Adipocyte (in vitro differentiated cells): ENCODE measurements around the gene RERE.

Experiments used
- DNase-seq: peaks from one replicate; pipeline ENCODE4 v3.0.0-alpha.2; 2015; ENCODE audit warnings: low read depth
- H3K27me3 ChIP-seq: replicated peaks from 2 replicates; pipeline ENCODE4 v1.7.0; 2013; ENCODE audit warnings: mild to moderate bottlenecking, low read length, moderate library complexity; ENCODE audit not compliant: control insufficient read depth, insufficient read depth
- H3K36me3 ChIP-seq: 2 replicates; pipeline ENCODE4 v1.7.0; 2013; ENCODE audit warnings: low read length, mild to moderate bottlenecking, moderate library complexity; ENCODE audit not compliant: control insufficient read depth, insufficient read depth, severe bottlenecking
- H3K4me1 ChIP-seq: 2 replicates; pipeline ENCODE4 v1.7.0; 2013; ENCODE audit warnings: mild to moderate bottlenecking, low read length, moderate library complexity; ENCODE audit not compliant: control insufficient read depth, insufficient read depth
- H3K4me3 ChIP-seq: 2 replicates; pipeline ENCODE4 v1.7.0; 2013; ENCODE audit warnings: mild to moderate bottlenecking, low read length, moderate library complexity
- H3K9ac ChIP-seq: 2 replicates; pipeline ENCODE4 v1.7.0; 2013; ENCODE audit warnings: mild to moderate bottlenecking, low read length, moderate library complexity
- H3K9me3 ChIP-seq: 2 replicates; pipeline ENCODE4 v1.7.0; 2013; ENCODE audit warnings: mild to moderate bottlenecking, low read length, moderate library complexity; ENCODE audit not compliant: control insufficient read depth

Gene RERE

DNA sequence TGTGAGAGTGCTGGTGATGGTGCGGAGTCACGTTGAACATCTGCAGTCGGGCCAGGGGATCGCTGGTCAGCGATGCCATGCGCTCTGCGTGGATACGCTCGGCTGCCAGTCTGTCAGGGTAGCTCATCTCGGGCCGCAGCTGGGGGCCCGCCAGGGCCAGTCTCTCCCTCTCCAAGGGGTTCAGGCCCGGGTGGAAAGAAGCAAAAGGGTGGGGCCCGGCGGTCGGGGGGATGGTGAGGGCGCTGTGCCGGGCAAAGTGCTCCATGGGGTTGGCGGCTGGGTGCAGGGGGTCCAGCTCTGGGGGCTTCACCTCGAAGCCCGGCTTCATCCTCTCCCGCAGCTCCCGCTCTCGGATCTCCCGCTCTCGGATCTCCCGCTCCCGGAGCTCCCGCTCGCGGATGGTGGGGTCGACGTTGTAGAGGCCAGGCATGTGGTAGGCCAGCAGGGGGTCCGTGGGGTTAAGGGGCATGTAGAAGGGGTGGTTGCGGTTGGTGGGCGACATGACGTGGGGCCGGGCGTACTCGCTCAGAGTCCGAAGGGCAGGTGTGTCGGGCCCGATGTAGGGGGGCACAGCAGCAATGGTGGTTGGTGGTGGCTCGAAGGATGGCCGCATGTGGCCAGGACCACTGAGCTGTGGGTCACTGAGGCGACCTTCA lies 459.1 kb downstream of the RERE start:
- DNase-seq = no peak
- Histone ChIP-seq H3K4me3 (no peak overlapping the region), H3K27me3 (no peaks in the 10 kb centered on the region), H3K4me1 (peaks cover 18% of the 10 kb centered on the region), H3K9ac (no peak overlapping the region), H3K9me3 (no peaks in the 10 kb centered on the region), H3K36me3 (peaks cover 98% of the 10 kb centered on the region)

- Histone ChIP-seq H3K27me3 (no peaks in the 10 kb centered on the region), H3K9ac (no peak overlapping the region), H3K9me3 (no peaks in the 10 kb centered on the region), H3K4me1 (peaks cover 18% of the 10 kb centered on the region), H3K36me3 (peaks cover 98% of the 10 kb centered on the region), H3K4me3 (no peak overlapping the region)
- DNase-seq = no peak
Measured at GRCh38 chr1:8357329-8358101, 459.9 kb downstream of the RERE start.

DNA sequence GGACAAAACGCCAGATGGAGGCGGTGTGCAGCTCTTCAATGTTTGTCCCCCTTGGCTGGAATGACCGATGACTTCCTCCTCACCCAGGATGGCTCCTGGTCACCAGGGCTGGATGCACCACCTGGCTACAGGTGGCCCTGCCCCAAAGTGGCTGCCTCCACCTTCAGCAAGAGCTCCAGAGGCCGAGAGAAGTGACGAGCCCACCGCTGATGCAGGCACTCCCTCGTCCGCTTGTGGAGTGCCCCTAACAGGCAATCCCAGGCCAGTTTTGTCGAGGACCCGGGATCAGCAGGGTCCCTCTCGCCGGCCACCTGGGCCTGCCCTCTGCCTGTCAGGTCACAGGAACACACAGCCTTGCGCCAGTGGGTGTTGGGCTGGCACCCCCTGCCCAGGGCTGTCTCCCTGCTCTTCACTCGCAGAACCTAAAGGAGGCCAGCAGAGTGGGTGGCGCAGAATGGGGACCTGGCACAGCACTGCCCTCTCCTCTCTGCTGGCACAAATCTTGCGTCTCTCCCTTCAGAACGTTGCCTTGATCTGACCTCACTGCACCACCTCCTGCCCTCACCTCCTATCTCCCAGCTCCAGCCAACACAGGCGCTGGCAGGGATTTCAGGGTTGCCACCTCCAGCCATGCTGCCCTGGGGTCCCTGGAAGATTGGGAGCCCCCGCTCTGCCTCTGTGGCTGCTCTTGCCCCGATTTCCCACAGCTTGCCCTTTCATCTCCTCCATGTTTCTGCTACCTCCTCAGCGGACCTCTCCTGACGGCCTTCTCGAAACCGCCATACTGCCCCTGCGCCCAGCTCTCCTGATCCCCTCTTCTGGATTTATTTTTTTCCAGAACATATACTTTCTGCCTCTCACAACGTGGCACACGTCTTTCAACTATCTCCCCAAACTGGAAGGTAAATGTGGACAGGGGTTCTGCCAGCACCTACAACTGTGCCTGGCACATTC lies 460.9 kb downstream of the RERE start:
- H3K27me3 ChIP-seq = no peaks in the 10 kb centered on the region
- peaks cover 94% of the 10 kb centered on the region for H3K36me3 ChIP-seq
- DNase-seq = no peak

DNA sequence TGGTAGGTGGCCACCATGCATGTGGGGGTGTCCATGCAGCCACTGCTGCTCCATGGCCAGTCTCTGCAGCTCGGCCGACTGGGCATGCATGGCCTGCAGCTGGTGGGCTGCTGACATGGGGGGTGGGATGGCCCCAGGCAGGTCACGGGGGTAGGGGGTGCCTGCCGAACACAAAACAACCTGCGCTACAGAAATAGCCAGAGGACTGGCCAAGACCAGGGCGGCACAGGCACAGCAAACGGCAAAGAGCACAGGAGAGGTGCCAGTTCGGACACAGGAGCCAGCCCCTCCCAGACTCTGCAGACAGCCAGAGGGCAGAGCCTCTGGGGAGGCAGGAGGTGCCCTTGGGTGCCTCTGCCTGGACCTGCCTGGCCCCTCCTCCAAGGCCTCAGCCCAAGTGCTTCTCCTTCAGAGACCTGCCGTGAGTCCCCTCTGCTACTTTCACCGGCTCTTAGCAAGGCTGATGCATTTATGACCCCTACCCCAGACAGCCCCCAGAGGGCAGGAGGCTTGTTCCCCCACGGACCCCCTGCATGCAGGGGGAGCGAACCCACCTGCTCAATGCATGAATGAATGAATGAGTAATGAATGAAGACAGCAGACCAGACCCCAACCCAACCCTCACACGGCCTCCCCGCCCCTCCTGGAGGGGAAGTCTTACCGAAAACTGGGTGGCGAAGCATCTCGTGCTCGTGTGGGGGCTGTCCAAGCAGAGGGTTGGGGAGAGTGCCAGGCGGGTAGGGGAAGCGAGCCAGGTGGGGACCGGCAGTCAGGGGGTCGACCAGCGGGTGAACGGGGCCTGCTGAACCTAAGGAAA lies 461.8 kb downstream of the RERE start:
- Histone ChIP-seq H3K9me3 (no peaks in the 10 kb centered on the region), H3K4me1 (peaks cover 20% of the 10 kb centered on the region), H3K27me3 (no peaks in the 10 kb centered on the region), H3K4me3 (no peak overlapping the region), H3K9ac (no peak overlapping the region), H3K36me3 (peaks cover 85% of the 10 kb centered on the region)
- DNase-seq = no peak

More for the DNA sequence above, 460.9 kb downstream of the RERE start:
- Histone ChIP-seq H3K9me3 (no peaks in the 10 kb centered on the region), H3K4me1 (peaks cover 20% of the 10 kb centered on the region), H3K9ac (no peak overlapping the region), H3K4me3 (no peak overlapping the region)

GRCh38 chr1:8354038-8354437 lies 463.4 kb downstream of the RERE start:
- DNase-seq = no peak
- Histone ChIP-seq H3K36me3 (peaks cover 71% of the 10 kb centered on the region), H3K9ac (peak overlapping the region; percentile 76), H3K27me3 (no peaks in the 10 kb centered on the region), H3K4me3 (no peak overlapping the region), H3K4me1 (peaks cover 26% of the 10 kb centered on the region), H3K9me3 (no peaks in the 10 kb centered on the region)

GRCh38 chr1:8352886-8353785 lies 464.3 kb downstream of the RERE start:
- Histone ChIP-seq H3K9ac (peak overlapping the region; percentile 76), H3K36me3 (peaks cover 62% of the 10 kb centered on the region)
- DNase-seq = no peak

GRCh38 chr1:8352471-8352845 lies 465.0 kb downstream of the RERE start:
- no peaks in the 10 kb centered on the region for H3K27me3 ChIP-seq
- no peak overlapping the region for H3K4me3 ChIP-seq
- H3K36me3 ChIP-seq = peaks cover 55% of the 10 kb centered on the region
- H3K4me1 ChIP-seq = peaks cover 26% of the 10 kb centered on the region
- no peak for DNase-seq
- peak overlapping the region; percentile 76 for H3K9ac ChIP-seq
- no peaks in the 10 kb centered on the region for H3K9me3 ChIP-seq

More at GRCh38 chr1:8352886-8353785, 464.3 kb downstream of the RERE start:
- Histone ChIP-seq H3K9me3 (no peaks in the 10 kb centered on the region), H3K27me3 (no peaks in the 10 kb centered on the region), H3K4me3 (no peak overlapping the region), H3K4me1 (peaks cover 26% of the 10 kb centered on the region)

DNA sequence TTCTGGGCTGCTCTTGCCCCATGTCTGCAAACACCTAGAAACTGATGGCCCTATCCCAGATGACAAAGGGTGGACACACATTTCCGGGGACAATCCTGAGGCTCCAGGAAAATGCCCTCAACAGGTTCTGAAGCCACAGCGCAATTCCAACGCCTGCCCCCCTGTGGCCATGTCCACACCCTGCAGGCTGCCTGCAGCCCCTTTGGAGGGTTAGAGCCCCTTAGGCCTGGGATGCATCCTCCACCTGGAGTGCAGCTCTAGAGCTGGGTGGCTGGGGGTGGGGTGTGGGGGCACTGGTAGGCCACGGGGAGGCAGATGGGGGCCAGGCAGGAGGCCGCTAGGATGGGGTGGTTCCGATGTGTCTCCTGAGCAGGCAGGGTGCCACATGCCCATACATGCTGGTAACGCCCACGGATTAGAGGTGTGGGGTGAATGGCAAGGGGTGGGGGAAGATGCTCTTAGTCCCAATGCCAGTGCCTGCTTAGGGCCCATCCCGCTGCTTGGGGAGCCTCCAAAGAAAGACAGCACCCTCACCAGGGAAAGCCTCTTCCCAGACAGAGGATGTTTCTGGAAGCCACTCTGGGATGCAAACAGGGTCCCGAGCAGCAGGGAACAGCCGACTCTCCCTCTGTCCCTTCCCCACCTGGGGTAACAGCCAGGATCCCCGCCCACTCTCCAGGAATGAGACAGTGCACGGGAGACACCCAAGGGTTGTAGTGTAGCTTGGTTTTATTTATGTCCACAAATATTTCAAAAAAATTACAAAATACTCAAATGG lies 465.6 kb downstream of the RERE start:
- H3K36me3 ChIP-seq = peaks cover 50% of the 10 kb centered on the region
- peaks cover 26% of the 10 kb centered on the region for H3K4me1 ChIP-seq
- peak overlapping the region; percentile 76 for H3K9ac ChIP-seq
- no peaks in the 10 kb centered on the region for H3K27me3 ChIP-seq
- DNase-seq = peak; percentile 47
- H3K4me3 ChIP-seq = no peak overlapping the region
- no peaks in the 10 kb centered on the region for H3K9me3 ChIP-seq

- H3K9me3 ChIP-seq = no peaks in the 10 kb centered on the region
- peaks cover 42% of the 10 kb centered on the region for H3K36me3 ChIP-seq
- H3K9ac ChIP-seq = no peak overlapping the region
- H3K27me3 ChIP-seq = no peaks in the 10 kb centered on the region
- DNase-seq = no peak
- H3K4me3 ChIP-seq = no peak overlapping the region
- peaks cover 26% of the 10 kb centered on the region for H3K4me1 ChIP-seq
Measured at GRCh38 chr1:8350914-8351684, 466.3 kb downstream of the RERE start.
